Endothelial cell of umbilical vein (primary cell): ENCODE results near the gene MTRF1L. TPM values are rescaled to one million over a fixed set of nuclear protein-coding genes. Genes with fewer than 3 reads are reported as not detected.

ENCODE experiments used
- BruUV-seq: library from RNA; stranded (reverse); fragments of 400-500 nt; replicated peaks from 2 replicates; lab custom pipeline; 2021; lab: Mats Ljungman, UMichigan
- CTCF ChIA-PET: fragments of 300-600, 350-600 bp; sonication (Branson Sonifier 250); formaldehyde crosslinking; loops from one replicate; lab custom pipeline; 2021; ENCODE audit warnings: antibody characterized with exemption, inconsistent platforms; lab: Charles Lee
- POLR2A ChIA-PET: fragments of 300-600, 350-600 bp; sonication (Branson Sonifier 250); formaldehyde crosslinking; loops from one replicate; lab custom pipeline; 2021; ENCODE audit warnings: antibody characterized with exemption, inconsistent platforms; lab: Charles Lee
- DNase-seq: peaks from one replicate; pipeline ENCODE4 v3.0.0-alpha.2; 2011; ENCODE audit warnings: low read depth, low spot score
- FAIRE-seq: peaks from 2 replicates; lab custom pipeline; 2011; peaks lifted over from hg19 to GRCh38; lab: Jason Lieb, UNC
- H2AFZ ChIP-seq: 2 replicates; pipeline ENCODE4 v1.6.0; 2012; ENCODE audit warnings: low read depth, low read length, control low read depth, inconsistent platforms
- H3K27ac ChIP-seq: 2 replicates; pipeline ENCODE4 v1.5.1; 2011; ENCODE audit warnings: low read depth, mild to moderate bottlenecking, control low read depth, low read length, moderate library complexity; ENCODE audit not compliant: insufficient read depth
- H3K27me3 ChIP-seq, 2 experiments: 2 replicates each; pipeline versions ENCODE4 v1.6.0 to v1.6.1; 2011; ENCODE audit warnings: low read length in 2 of 2, mixed read lengths in 1 of 2; ENCODE audit not compliant: control insufficient read depth in 2 of 2, insufficient read depth in 2 of 2
- H3K36me3 ChIP-seq, 2 experiments: 2 replicates in 1 of 2; 3 replicates in 1 of 2; pipeline ENCODE4 v1.5.1; 2011; ENCODE audit warnings: low read length in 2 of 2, mild to moderate bottlenecking in 1 of 2, moderate library complexity in 1 of 2; ENCODE audit not compliant: control insufficient read depth in 2 of 2, insufficient read depth in 2 of 2; ENCODE audit errors: extremely low read depth in 1 of 2
- H3K4me1 ChIP-seq: 3 replicates; pipeline ENCODE4 v1.5.1; 2011; ENCODE audit warnings: mild to moderate bottlenecking, low read length; ENCODE audit not compliant: control insufficient read depth, insufficient read depth; ENCODE audit errors: extremely low read depth
- H3K4me2 ChIP-seq: 2 replicates; pipeline ENCODE4 v1.6.1; 2011; ENCODE audit warnings: low read length, control low read depth, mixed read lengths; ENCODE audit not compliant: insufficient read depth
- H3K4me3 ChIP-seq, 3 experiments: fragments of 200-600 bp in 1 of 3; sonication (generic), shearing (Covaris generic) in 1 of 3; replicated peaks in 1 of 3; 2 replicates each; pipeline ENCODE4 v1.5.1; 2011 to 2016; ENCODE audit warnings: control low read depth in 3 of 3, low read length in 3 of 3, mild to moderate bottlenecking in 2 of 3, inconsistent platforms in 1 of 3, low read depth in 1 of 3, moderate library complexity in 1 of 3; ENCODE audit not compliant: insufficient read depth in 1 of 3
- H3K79me2 ChIP-seq: 2 replicates; pipeline ENCODE4 v1.6.0; 2012; ENCODE audit warnings: low read length, inconsistent platforms; ENCODE audit not compliant: control insufficient read depth, insufficient read depth
- H3K9ac ChIP-seq: replicated peaks from 2 replicates; pipeline ENCODE3; 2011; ENCODE audit warnings: low read length, control low read depth; ENCODE audit not compliant: insufficient read depth; ENCODE audit errors: extremely low read depth
- H3K9me1 ChIP-seq: replicated peaks from 3 replicates; pipeline ENCODE4 v1.6.0; 2011; ENCODE audit warnings: mild to moderate bottlenecking, low read length; ENCODE audit not compliant: control insufficient read depth, insufficient read depth; ENCODE audit errors: extremely low read depth
- H3K9me3 ChIP-seq: replicated peaks from 2 replicates; pipeline ENCODE4 v1.5.1; 2012; ENCODE audit warnings: low read length, inconsistent platforms; ENCODE audit not compliant: control insufficient read depth, insufficient read depth
- H4K20me1 ChIP-seq: replicated peaks from 2 replicates; pipeline ENCODE3; 2011; ENCODE audit warnings: mild to moderate bottlenecking, low read length; ENCODE audit not compliant: control insufficient read depth, insufficient read depth; ENCODE audit errors: extremely low read depth
- CTCF ChIP-seq, 2 donors: IDR thresholded peaks; 1 replicate in 1 of 2; 2 replicates in 1 of 2; pipeline ENCODE4 v1.5.1; 2011; ENCODE audit warnings: low read length in 2 of 2, mild to moderate bottlenecking in 2 of 2, moderate library complexity in 2 of 2, control low read depth in 1 of 2, inconsistent platforms in 1 of 2, low read depth in 1 of 2; ENCODE audit not compliant: insufficient read depth in 1 of 2; ENCODE audit errors: extremely low read depth in 1 of 2
- EZH2 ChIP-seq: IDR thresholded peaks from 2 replicates; pipeline ENCODE4 v1.6.1; 2012; ENCODE audit warnings: borderline replicate concordance, low read depth, mild to moderate bottlenecking, moderate library complexity, low read length, inconsistent platforms; ENCODE audit not compliant: severe bottlenecking
- FOS ChIP-seq: IDR thresholded peaks from 2 replicates; pipeline ENCODE4 v1.6.1; 2011; ENCODE audit warnings: mild to moderate bottlenecking, low read length, moderate library complexity, borderline replicate concordance; ENCODE audit not compliant: insufficient read depth
- GATA2 ChIP-seq: IDR thresholded peaks from 2 replicates; pipeline ENCODE4 v1.7.0; 2011; ENCODE audit warnings: low read depth, mild to moderate bottlenecking, moderate library complexity, mixed read lengths, low read length; ENCODE audit not compliant: insufficient read length, insufficient read depth
- JUN ChIP-seq: IDR thresholded peaks from 2 replicates; pipeline ENCODE4 v1.6.1; 2011; ENCODE audit warnings: borderline replicate concordance, low read depth; ENCODE audit not compliant: insufficient read length, insufficient read depth
- MAX ChIP-seq: IDR thresholded peaks from 2 replicates; pipeline ENCODE4 v1.6.1; 2011; ENCODE audit not compliant: insufficient read depth, insufficient read length
- MYC ChIP-seq: IDR thresholded peaks from one replicate; pipeline ENCODE4 v1.6.1; 2011; ENCODE audit warnings: mild to moderate bottlenecking, low read depth, low read length
- POLR2A ChIP-seq: IDR thresholded peaks from 2 replicates; pipeline ENCODE4 v1.6.1; 2012; ENCODE audit warnings: low read depth, mild to moderate bottlenecking, control low read depth, low read length
- POLR2AphosphoS5 ChIP-seq: IDR thresholded peaks from 2 replicates; pipeline ENCODE4 v1.6.1; 2012; ENCODE audit warnings: low read depth, mild to moderate bottlenecking, control low read depth, low read length, moderate library complexity; ENCODE audit not compliant: insufficient read depth
- dilution Hi-C: fragments of 300-500 bp; cut with MboI; formaldehyde crosslinking; loops from one replicate; pipeline ENCODE4 v1.15.0; 2019; ENCODE audit warnings: low sequenced_read_pairs; ENCODE audit not compliant: extremely low pct_ligation_motif_present
- intact Hi-C: fragments of 100-400 bp; cut with micrococcal nuclease; formaldehyde crosslinking; loops from one replicate; pipeline ENCODE4 v1.10.0; 2022
- polyA plus RNA-seq, 4 experiments: library from polyadenylated mRNA; depleted of rRNA in 3 of 4; stranded (reverse) in 3 of 4; unstranded in 1 of 4; fragments of >200 nt; gene quantifications; 2 replicates each; pipeline versions ENCODE4 v1.2.1 to v1.2.3, GENCODE V29; 2011 to 2012; ENCODE audit warnings: missing spikeins in 1 of 4
- total RNA-seq: library from RNA; stranded (reverse); gene quantifications from 2 replicates; pipeline ENCODE4 v1.2.3, GENCODE V29; 2021

MTRF1L gene
- total and polyA plus RNA-seq, 2 donors (not counting 3 experiments of a cell fraction or from before 2014, with no cell fraction given) = 6.2 to 27.5 TPM

DNA sequence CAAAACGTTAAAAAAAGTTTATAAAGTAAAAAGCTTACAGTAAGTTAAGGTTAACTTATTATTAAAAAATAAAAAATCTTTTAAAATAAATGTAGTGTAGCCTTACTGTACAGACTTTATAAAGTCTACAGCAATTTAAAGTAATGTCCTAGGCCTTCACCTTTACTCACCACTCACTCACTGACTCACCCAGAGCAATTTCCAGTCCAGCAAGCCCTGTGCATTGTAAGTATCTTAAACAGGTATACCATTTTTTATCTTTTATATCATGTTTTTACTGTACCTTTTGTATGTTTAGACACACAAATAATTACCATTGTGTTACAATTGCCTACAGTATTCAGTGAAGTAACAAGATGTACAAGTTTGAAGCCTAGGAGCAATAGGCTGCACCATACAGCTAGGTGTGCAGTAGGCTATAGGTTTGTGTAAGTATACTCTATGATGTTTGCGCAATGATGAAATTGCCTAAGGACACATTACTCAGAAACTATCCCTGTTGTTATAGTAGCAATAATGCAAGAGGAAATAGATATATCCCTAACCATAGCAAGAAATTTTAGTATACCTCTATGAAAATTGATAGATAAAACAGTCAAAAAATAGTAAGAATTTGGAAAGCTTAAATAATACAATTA, 59.1 kb downstream of the MTRF1L start:
- Histone ChIP-seq H4K20me1 (no peaks in the 10 kb centered on the region), H3K27ac (no peak overlapping the region), H3K4me3 (no peak overlapping the region), H3K9me3 (no peaks in the 10 kb centered on the region), H3K36me3 (no peaks in the 10 kb centered on the region), H3K27me3 (no peaks in the 10 kb centered on the region), H3K4me1 (no peaks in the 10 kb centered on the region), H2AFZ (no peak overlapping the region), H3K4me2 (no peak overlapping the region), H3K79me2 (no peaks in the 10 kb centered on the region), H3K9me1 (no peaks in the 10 kb centered on the region), H3K9ac (no peak overlapping the region)
- ChIA-PET CTCF (interaction anchor here (0.5 to 1.0 kb wide), 3 partner anchors 11 to 183 kb away, joined by 3 read pairs; no protein-coding TSS in a partner anchor), POLR2A (no interaction called here)
- dilution Hi-C loops = no loop called here
- FAIRE-seq = no peak
- BruUV-seq = no TSS peak
- intact Hi-C loops = no loop called here
- no peak for DNase-seq
- no peak for TF ChIP-seq POLR2A
- no peak for TF ChIP-seq POLR2AphosphoS5
- TF ChIP-seq MYC = no peak
- TF ChIP-seq EZH2 = no peak
- TF ChIP-seq JUN = no peak
- TF ChIP-seq MAX = no peak
- no peak for TF ChIP-seq CTCF (IDR thresholded peaks at IDR 0.05; ENCODE audit: extremely low read depth in 1 of 2, insufficient read depth in 1 of 2, low read depth in 1 of 2, low read length in 2 of 2)
- no peak for TF ChIP-seq GATA2
- no peak for TF ChIP-seq FOS
